ENCODE measurements around the gene PARP12.
"Not testable (repeated sequence)": the region's sequence is repeated elsewhere in the genome, so short reads cannot be mapped to it uniquely, and the experiment has no call there.

The PARP12 gene

GRCh38 chr7:140062528-140063299 is at the start of gene PARP12:
Gene PARP12, minus strand, starts transcription at chr7:140062951. Its CDS starts 104 bp downstream, at chr7:140062847.
- peak; percentile 71 for DNase-seq (ENCODE audit: low read depth)

GRCh38 chr7:140108777-140109176 is 46.0 kb upstream of the PARP12 start:
- not testable (repeated sequence) for DNase-seq (ENCODE audit: low read depth)

GRCh38 chr7:140096459-140096858 is 33.7 kb upstream of the PARP12 start:
- DNase-seq (ENCODE audit: low read depth): no peak

- DNase-seq (ENCODE audit: low read depth): no peak
Measured at GRCh38 chr7:140093375-140093774, 30.6 kb upstream of the PARP12 start.

GRCh38 chr7:140085447-140085846 is 22.7 kb upstream of the PARP12 start:
- no peak for DNase-seq (ENCODE audit: low read depth)

- DNase-seq (ENCODE audit: low read depth): no peak
Measured at GRCh38 chr7:140084972-140085371, 22.2 kb upstream of the PARP12 start.

GRCh38 chr7:140084142-140084655 is 21.4 kb upstream of the PARP12 start:
- no peak for DNase-seq (ENCODE audit: low read depth)

GRCh38 chr7:140082770-140083169 is 20.0 kb upstream of the PARP12 start:
- DNase-seq (ENCODE audit: low read depth): no peak

GRCh38 chr7:140081774-140082425 is 19.1 kb upstream of the PARP12 start:
- no peak for DNase-seq (ENCODE audit: low read depth)

GRCh38 chr7:140080919-140081318 is 18.2 kb upstream of the PARP12 start:
- DNase-seq (ENCODE audit: low read depth): no peak

GRCh38 chr7:140079121-140079536 is 16.4 kb upstream of the PARP12 start:
- DNase-seq (ENCODE audit: low read depth): peak; percentile 84

GRCh38 chr7:140078392-140078791 is 15.6 kb upstream of the PARP12 start:
- no peak for DNase-seq (ENCODE audit: low read depth)

- peak; percentile 50 for DNase-seq (ENCODE audit: low read depth)
Measured at GRCh38 chr7:140074780-140075179, 12.0 kb upstream of the PARP12 start.

- no peak for DNase-seq (ENCODE audit: low read depth)
Measured at GRCh38 chr7:140070546-140070945, 7.8 kb upstream of the PARP12 start.

- DNase-seq (ENCODE audit: low read depth): no peak
Measured at GRCh38 chr7:140069298-140069949, 6.7 kb upstream of the PARP12 start.

- no peak for DNase-seq (ENCODE audit: low read depth)
Measured at GRCh38 chr7:140068033-140068432, 5.3 kb upstream of the PARP12 start.

GRCh38 chr7:140067052-140067451 is 4.3 kb upstream of the PARP12 start:
- DNase-seq (ENCODE audit: low read depth): no peak

- DNase-seq (ENCODE audit: low read depth): no peak
Measured at GRCh38 chr7:140062118-140062527, 628 bp downstream of the PARP12 start.

- no peak for DNase-seq (ENCODE audit: low read depth)
Measured at GRCh38 chr7:140061607-140061930, 1.2 kb downstream of the PARP12 start.

- peak; percentile 44 for DNase-seq (ENCODE audit: low read depth)
Measured at GRCh38 chr7:140060788-140061606, 1.8 kb downstream of the PARP12 start.

- no peak for DNase-seq (ENCODE audit: low read depth)
Measured at GRCh38 chr7:140060243-140060630, 2.5 kb downstream of the PARP12 start.

Measured in amniotic epithelial cell (primary cell).